HepG2 (cell line): ENCODE data around the gene KIAA1217. TPM values are rescaled to one million over a fixed set of nuclear protein-coding genes. Genes with fewer than 3 reads are reported as not detected.

ENCODE experiments used
- ARID3A ChIP-seq: IDR thresholded peaks from 2 replicates; pipeline ENCODE4 v1.6.1; 2012; ENCODE audit warnings: low read depth, low read length, improper control_type of control experiment
- DDIT3 ChIP-seq: sonication (generic); formaldehyde crosslinking; IDR thresholded peaks from 2 replicates; pipeline ENCODE4 v1.4.0; 2020; ENCODE audit warnings: mild to moderate bottlenecking, missing genetic modification reagents
- EZH2 ChIP-seq: conservative IDR thresholded peaks from 2 replicates; pipeline ENCODE4 v1.6.1; 2012; ENCODE audit warnings: mild to moderate bottlenecking, low read depth, low read length, moderate library complexity
- HDAC2 ChIP-seq: sonication (generic); formaldehyde crosslinking; IDR thresholded peaks from 2 replicates; pipeline ENCODE4 v1.4.0; 2020; ENCODE audit warnings: missing genetic modification reagents
- HOXA3 ChIP-seq: sonication (generic); formaldehyde crosslinking; IDR thresholded peaks from 2 replicates; pipeline ENCODE4 v1.5.0; 2020; ENCODE audit warnings: missing genetic modification reagents
- HOXD1 ChIP-seq: sonication (generic); formaldehyde crosslinking; IDR thresholded peaks from 2 replicates; pipeline ENCODE4 v1.5.0; 2020; ENCODE audit warnings: missing genetic modification reagents
- JARID2 ChIP-seq: sonication (generic); formaldehyde crosslinking; IDR thresholded peaks from 2 replicates; pipeline ENCODE4 v1.8.1; 2023; ENCODE audit warnings: missing genetic modification reagents, inconsistent platforms; ENCODE audit not compliant: insufficient replicate concordance
- KDM3A ChIP-seq: IDR thresholded peaks from 2 replicates; pipeline ENCODE4 v1.6.1; 2018; ENCODE audit warnings: low read depth, missing compliant biosample characterization
- MIER3 ChIP-seq: IDR thresholded peaks from 2 replicates; pipeline ENCODE4 v1.6.1; 2016; ENCODE audit warnings: missing compliant biosample characterization, borderline replicate concordance
- NFYB ChIP-seq: sonication (generic); formaldehyde crosslinking; IDR thresholded peaks from 2 replicates; pipeline ENCODE4 v1.4.0; 2020; ENCODE audit warnings: missing genetic modification reagents
- NPAS2 ChIP-seq: sonication (generic); formaldehyde crosslinking; IDR thresholded peaks from 2 replicates; pipeline ENCODE4 v1.8.0; 2022; ENCODE audit warnings: mild to moderate bottlenecking, missing genetic modification reagents, borderline replicate concordance
- NR3C1 ChIP-seq: sonication (generic); formaldehyde crosslinking; IDR thresholded peaks from 2 replicates; pipeline ENCODE4 v1.4.0; 2020; ENCODE audit warnings: missing genetic modification reagents
- PITX1 ChIP-seq: sonication (generic); formaldehyde crosslinking; IDR thresholded peaks from 2 replicates; pipeline ENCODE4 v1.5.1; 2020; ENCODE audit warnings: mild to moderate bottlenecking, missing genetic modification reagents
- SOX13 ChIP-seq, 3 experiments: fragments of 450-650 bp in 1 of 3; sonication (generic) in 1 of 3; formaldehyde crosslinking in 1 of 3; IDR thresholded peaks in 2 of 3; conservative IDR thresholded peaks in 1 of 3; 2 replicates each; pipeline versions ENCODE4 v1.5.0 to v1.6.1; 2016 to 2020; ENCODE audit warnings: antibody characterized with exemption in 1 of 3, mild to moderate bottlenecking in 1 of 3, missing compliant biosample characterization in 1 of 3, missing genetic modification reagents in 1 of 3, moderate library complexity in 1 of 3
- STAT5B ChIP-seq: sonication (generic); formaldehyde crosslinking; IDR thresholded peaks from 2 replicates; pipeline ENCODE4 v1.4.0; 2020; ENCODE audit warnings: missing genetic modification reagents
- TFE3 ChIP-seq: IDR thresholded peaks from 2 replicates; pipeline ENCODE4 v1.6.1; 2016
- TSC22D2 ChIP-seq: sonication (generic); formaldehyde crosslinking; IDR thresholded peaks from 2 replicates; pipeline ENCODE4 v1.5.1; 2020; ENCODE audit warnings: missing genetic modification reagents, mild to moderate bottlenecking, borderline replicate concordance
- ZNF224 ChIP-seq: sonication (generic); formaldehyde crosslinking; IDR thresholded peaks from 2 replicates; pipeline ENCODE4 v1.5.0; 2020; ENCODE audit warnings: mild to moderate bottlenecking, missing genetic modification reagents
- ZNF275 ChIP-seq: sonication (generic); formaldehyde crosslinking; IDR thresholded peaks from 2 replicates; pipeline ENCODE4 v1.8.0; 2022; ENCODE audit warnings: missing genetic modification reagents, mild to moderate bottlenecking, inconsistent platforms, borderline replicate concordance
- ZNF44 ChIP-seq: sonication (generic); formaldehyde crosslinking; IDR thresholded peaks from 2 replicates; pipeline ENCODE4 v1.5.1; 2020; ENCODE audit warnings: mild to moderate bottlenecking, missing genetic modification reagents
- ZNF749 ChIP-seq: sonication (generic); formaldehyde crosslinking; IDR thresholded peaks from 2 replicates; pipeline ENCODE4 v1.8.0; 2022; ENCODE audit warnings: mild to moderate bottlenecking, missing genetic modification reagents, moderate library complexity, borderline replicate concordance
- polyA plus RNA-seq, 8 experiments: library from polyadenylated mRNA; depleted of rRNA in 3 of 8; stranded (reverse) in 7 of 8; unstranded in 1 of 8; fragments of >200 nt; fragmentation: Illumina TruSeq in 4 of 8; extraction: Trizol in 4 of 8; gene quantifications; 2 replicates each; pipeline versions ENCODE4 v1.2.1 to v1.2.3, GENCODE V29; 2011 to 2016; ENCODE audit warnings: low read depth in 4 of 8, missing spikeins in 1 of 8, mixed read lengths in 1 of 8; ENCODE audit not compliant: insufficient read depth in 1 of 8
- total RNA-seq, 5 experiments: library from RNA; depleted of rRNA; stranded (reverse); fragments of >200 nt; fragmentation: Illumina TruSeq; extraction: Trizol; gene quantifications; 2 replicates each; pipeline ENCODE4 v1.2.3, GENCODE V29; 2016; ENCODE audit warnings: low read depth in 1 of 5
- TF ChIP-seq, protein P1 (sequence below): sonication (generic); formaldehyde crosslinking; IDR thresholded peaks from 2 replicates; pipeline ENCODE4 v1.4.0; 2020; ENCODE audit warnings: missing genetic modification reagents, borderline replicate concordance
- TF ChIP-seq, protein P2 (sequence below): sonication (generic); formaldehyde crosslinking; IDR thresholded peaks from 2 replicates; pipeline ENCODE4 v1.5.1; 2020; ENCODE audit warnings: mild to moderate bottlenecking, missing genetic modification reagents, borderline replicate concordance

The KIAA1217 gene
- total and polyA plus RNA-seq, 2 of the 13 experiments (the other 11 are each of a cell fraction or from before 2014, with no cell fraction given) = 4.6 to 10.9 TPM

DNA sequence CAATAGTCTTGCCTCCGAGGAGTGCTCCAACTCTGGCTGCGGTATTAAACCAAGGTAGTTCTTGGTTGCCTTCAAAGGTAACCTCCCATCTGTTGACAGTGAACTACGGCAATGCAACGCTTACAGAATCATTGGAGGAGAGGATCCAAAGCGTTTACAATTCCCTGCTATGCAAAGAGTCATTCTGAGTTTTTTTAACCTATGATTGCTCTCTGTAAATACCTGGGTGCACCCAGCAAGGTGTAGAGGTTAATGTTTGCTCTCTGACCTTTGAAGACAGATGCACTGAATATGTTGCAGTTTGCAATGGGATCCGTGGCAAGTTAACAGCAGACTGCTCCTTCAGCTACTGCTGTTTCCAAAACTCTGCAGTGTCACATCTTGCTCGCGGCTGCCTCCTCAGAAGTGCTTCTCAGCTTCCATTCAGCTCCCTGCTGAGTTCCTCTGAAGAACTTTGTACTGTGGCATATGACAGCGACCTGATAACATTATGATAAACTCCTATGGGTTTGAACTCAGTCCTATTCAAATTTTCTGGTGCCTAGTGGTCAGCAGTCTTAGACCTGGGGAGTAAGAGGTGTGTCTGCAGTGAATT, 29.0 kb downstream of the KIAA1217 start (continued):
- TF ChIP-seq, protein P1, sequence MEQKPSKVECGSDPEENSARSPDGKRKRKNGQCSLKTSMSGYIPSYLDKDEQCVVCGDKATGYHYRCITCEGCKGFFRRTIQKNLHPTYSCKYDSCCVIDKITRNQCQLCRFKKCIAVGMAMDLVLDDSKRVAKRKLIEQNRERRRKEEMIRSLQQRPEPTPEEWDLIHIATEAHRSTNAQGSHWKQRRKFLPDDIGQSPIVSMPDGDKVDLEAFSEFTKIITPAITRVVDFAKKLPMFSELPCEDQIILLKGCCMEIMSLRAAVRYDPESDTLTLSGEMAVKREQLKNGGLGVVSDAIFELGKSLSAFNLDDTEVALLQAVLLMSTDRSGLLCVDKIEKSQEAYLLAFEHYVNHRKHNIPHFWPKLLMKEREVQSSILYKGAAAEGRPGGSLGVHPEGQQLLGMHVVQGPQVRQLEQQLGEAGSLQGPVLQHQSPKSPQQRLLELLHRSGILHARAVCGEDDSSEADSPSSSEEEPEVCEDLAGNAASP (CRISPR knock-in tag) = no peak
- TF ChIP-seq TFE3 (CRISPR knock-in tag) (no peak), MIER3 (CRISPR knock-in tag) (no peak), HOXA3 (CRISPR knock-in tag) (no peak), NR3C1 (no peak), EZH2 (no peak), NPAS2 (CRISPR knock-in tag) (no peak), HOXD1 (CRISPR knock-in tag) (no peak), ZNF749 (CRISPR knock-in tag) (no peak), ZNF275 (CRISPR knock-in tag) (no peak), ZNF44 (CRISPR knock-in tag) (no peak), TSC22D2 (CRISPR knock-in tag) (no peak), KDM3A (CRISPR knock-in tag) (no peak), HDAC2 (CRISPR knock-in tag) (peak; percentile 54; the same call in 1 of the 2 replicates), SOX13 (IDR thresholded peaks at IDR 0.05) (no peak), SOX13 (CRISPR knock-in tag; conservative IDR thresholded peaks at IDR 0.05 in 1 of 2, IDR thresholded peaks at IDR 0.05 in 1 of 2) (no peak), STAT5B (no peak), DDIT3 (CRISPR knock-in tag) (no peak), PITX1 (CRISPR knock-in tag) (0 out of 2 replicates have a peak, but pooled peaks have one; percentile 41), ARID3A (no peak), ZNF224 (CRISPR knock-in tag) (no peak), NFYB (CRISPR knock-in tag) (no peak), JARID2 (no peak)
- TF ChIP-seq, protein P2, sequence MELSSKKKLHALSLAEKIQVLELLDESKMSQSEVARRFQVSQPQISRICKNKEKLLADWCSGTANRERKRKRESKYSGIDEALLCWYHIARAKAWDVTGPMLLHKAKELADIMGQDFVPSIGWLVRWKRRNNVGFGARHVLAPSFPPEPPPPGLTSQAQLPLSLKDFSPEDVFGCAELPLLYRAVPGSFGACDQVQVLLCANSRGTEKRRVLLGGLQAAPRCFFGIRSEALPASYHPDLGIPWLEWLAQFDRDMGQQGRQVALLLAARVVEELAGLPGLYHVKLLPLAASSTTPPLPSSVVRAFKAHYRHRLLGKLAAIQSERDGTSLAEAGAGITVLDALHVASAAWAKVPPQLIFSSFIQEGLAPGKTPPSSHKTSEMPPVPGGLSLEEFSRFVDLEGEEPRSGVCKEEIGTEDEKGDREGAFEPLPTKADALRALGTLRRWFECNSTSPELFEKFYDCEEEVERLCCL = no peak
